Measurements from ENCODE around the gene CCT8.

DNA sequence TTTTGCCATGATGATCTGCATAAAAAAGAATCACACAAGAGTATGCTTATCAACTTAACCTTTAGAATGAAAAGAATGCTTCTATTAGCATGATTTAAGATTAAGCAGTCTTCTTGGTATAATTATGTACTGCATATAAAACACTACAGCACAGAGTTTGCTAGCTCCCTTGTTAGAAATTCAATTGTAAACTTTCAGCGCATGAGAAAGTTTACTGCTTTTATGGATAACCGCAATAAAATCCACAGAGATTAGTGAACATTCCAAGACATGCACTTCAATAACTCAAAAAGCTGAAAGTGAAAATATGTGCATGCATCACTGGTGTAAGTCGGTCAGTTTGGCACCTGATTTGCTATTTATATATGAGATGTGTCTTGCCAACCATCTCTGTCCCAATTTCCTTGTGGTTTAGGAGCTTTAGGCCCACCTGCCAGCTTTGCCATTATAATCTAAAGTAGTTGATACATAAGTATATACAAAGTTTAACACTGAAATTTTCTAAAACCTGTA lies 16.9 kb downstream of the CCT8 start:
- TF ChIP-seq, protein P1, sequence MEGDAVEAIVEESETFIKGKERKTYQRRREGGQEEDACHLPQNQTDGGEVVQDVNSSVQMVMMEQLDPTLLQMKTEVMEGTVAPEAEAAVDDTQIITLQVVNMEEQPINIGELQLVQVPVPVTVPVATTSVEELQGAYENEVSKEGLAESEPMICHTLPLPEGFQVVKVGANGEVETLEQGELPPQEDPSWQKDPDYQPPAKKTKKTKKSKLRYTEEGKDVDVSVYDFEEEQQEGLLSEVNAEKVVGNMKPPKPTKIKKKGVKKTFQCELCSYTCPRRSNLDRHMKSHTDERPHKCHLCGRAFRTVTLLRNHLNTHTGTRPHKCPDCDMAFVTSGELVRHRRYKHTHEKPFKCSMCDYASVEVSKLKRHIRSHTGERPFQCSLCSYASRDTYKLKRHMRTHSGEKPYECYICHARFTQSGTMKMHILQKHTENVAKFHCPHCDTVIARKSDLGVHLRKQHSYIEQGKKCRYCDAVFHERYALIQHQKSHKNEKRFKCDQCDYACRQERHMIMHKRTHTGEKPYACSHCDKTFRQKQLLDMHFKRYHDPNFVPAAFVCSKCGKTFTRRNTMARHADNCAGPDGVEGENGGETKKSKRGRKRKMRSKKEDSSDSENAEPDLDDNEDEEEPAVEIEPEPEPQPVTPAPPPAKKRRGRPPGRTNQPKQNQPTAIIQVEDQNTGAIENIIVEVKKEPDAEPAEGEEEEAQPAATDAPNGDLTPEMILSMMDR (conservative IDR thresholded peaks at IDR 0.05; ENCODE audit: low read length): no peak
- TF ChIP-seq EZH2phosphoT487 (IDR thresholded peaks at IDR 0.05; ENCODE audit: borderline replicate concordance): no peak

Data from Loucy (cell line).